Measurements from ENCODE around the gene COG7.
A peak's percentile ranks its signal among the peaks of the same experiment; 100 is the strongest.
"Not testable (repeated sequence)": the region's sequence is repeated elsewhere in the genome, so short reads cannot be mapped to it uniquely, and the experiment has no call there.

Gene COG7

GRCh38 chr16:23452572-23453337, at the start of gene COG7:
Gene COG7, minus strand, starts transcription at chr16:23453189. Its CDS starts 195 bp downstream, at chr16:23452994.
- peak; percentile 41 for DNase-seq (ENCODE audit: low read depth, low spot score)
- peak within 1 kb of the TSS; percentile 51 for H3K27ac ChIP-seq

DNA sequence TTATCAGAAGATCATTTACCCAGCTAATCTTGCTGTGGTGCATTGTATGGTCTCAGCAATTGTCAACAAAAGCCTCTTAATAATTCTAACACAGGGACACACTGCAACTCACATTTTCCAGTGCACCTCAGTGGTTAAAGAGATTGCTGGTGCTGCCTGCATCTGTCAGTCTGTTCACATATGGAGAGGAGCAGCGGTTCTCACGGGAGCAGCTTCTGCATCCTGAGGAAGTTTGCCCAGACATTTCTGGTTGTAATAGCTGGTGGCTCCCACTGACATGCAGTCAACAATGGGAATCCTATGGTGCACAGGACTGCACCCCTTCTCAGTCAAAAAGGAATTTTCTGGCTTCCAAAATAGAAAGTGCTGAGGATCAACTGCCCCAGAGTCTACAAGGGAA, 49.5 kb upstream of the COG7 start:
- DNase-seq (ENCODE audit: low read depth, low spot score): no peak
- H3K27ac ChIP-seq: no peak overlapping the region

- DNase-seq (ENCODE audit: low read depth, low spot score): no peak
- peak overlapping the region; percentile 30 for H3K27ac ChIP-seq
These were observed 48.3 kb upstream of the COG7 start for GRCh38 chr16:23501291-23501690.

DNA sequence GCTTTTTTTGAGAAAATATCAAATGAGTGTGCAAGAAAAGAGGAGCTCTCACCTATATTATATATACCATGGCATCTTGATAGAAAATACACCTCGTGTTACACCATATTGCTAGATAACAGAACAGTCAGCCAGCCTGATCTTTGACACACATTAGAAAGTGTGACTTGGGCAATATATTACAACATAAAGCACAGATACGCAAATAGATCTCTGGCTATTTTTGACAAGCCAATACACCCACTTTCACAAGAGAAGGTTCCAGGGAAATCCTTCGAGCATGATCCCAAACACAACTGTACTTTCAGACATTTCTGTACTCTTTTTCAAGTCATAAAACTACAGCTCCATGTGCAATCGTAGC, 47.9 kb upstream of the COG7 start:
- peak overlapping the region; percentile 30 for H3K27ac ChIP-seq
- no peak for DNase-seq (ENCODE audit: low read depth, low spot score)

GRCh38 chr16:23500212-23500861, 47.3 kb upstream of the COG7 start:
- DNase-seq (ENCODE audit: low read depth, low spot score): no peak
- no peak overlapping the region for H3K27ac ChIP-seq

- no peak for DNase-seq (ENCODE audit: low read depth, low spot score)
- no peak overlapping the region for H3K27ac ChIP-seq
These were observed 46.8 kb upstream of the COG7 start for GRCh38 chr16:23499801-23500200.

DNA sequence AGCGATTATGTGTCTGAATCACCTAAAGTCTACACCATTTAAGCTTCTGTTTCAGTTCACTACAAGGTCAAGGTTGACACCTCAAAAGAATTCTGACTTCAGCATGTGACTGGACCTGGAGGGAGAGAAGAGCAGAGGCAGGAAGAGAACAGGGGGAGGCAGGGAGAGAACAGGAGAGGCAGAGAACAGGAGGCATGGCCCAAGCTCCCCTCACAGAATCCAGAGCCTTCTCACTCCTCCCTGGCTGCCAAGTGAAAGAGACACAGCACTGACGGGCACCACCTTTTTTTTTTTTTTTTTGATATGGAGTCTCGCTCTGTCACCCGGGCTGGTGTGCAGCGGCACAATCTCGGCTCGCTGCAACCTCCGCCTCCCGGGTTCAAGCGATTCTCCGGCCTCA, 45.9 kb upstream of the COG7 start:
- no peak for DNase-seq (ENCODE audit: low read depth, low spot score)
- no peak overlapping the region for H3K27ac ChIP-seq

DNA sequence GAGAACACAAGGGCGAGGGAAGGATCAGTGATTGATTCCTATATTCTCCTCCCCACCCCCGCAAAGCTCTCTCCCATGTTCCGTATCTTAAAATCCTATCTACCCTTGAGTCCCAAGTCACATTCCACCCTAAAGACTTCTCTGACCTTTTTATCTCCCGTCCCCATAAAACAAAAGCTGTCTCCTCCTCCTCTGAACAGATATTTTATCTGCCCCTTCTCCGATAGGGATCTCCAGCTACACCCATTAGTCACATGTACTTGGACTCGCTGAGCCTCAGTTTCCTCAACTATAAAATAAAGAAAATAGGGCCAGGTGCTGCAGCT, 44.5 kb upstream of the COG7 start:
- no peak for DNase-seq (ENCODE audit: low read depth, low spot score)
- H3K27ac ChIP-seq: peak overlapping the region; percentile 74

GRCh38 chr16:23496821-23497542, 44.0 kb upstream of the COG7 start:
- H3K27ac ChIP-seq: peak overlapping the region; percentile 74
- no peak for DNase-seq (ENCODE audit: low read depth, low spot score)

DNA sequence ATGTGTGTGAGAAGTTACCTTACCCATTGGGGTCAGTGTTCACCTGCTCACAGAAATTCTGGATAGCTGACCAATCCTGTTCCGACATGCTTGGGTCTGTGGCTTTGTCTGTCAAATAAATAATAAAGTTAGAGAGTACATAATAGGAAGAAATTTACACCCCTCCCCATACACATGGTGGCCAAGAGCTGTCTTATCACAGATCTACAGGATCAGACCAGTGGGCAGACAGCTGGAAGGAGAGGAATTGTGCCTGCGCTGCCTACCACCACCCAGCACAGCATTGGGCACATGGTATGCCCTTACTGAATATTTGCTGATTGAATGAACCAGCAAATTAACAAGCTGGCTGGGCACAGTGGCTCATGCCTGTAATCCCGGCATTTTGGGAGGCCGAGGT, 42.7 kb upstream of the COG7 start:
- no peak for DNase-seq (ENCODE audit: low read depth, low spot score)
- no peak overlapping the region for H3K27ac ChIP-seq

DNA sequence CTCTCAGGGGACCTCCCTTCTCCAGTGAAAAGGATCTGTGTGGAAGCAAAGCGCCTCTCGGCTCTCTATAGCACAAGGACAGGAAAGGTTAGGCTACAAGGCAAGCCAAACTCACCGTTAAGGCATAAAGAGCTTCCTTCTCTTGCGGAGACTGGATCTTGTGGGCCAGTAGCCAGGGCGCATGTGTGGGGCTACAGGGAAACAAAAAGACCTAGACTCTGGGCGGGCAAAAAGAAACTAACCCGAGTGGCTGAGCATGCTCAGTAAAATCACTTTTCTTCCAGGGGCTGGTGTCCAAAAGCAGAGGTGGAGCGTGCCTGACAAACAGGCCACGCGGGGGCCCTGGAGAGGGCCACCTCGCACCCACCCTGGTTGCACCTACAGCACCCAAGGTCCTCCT, 41.2 kb upstream of the COG7 start:
- no peak for DNase-seq (ENCODE audit: low read depth, low spot score)
- H3K27ac ChIP-seq: peak overlapping the region; percentile 93

DNA sequence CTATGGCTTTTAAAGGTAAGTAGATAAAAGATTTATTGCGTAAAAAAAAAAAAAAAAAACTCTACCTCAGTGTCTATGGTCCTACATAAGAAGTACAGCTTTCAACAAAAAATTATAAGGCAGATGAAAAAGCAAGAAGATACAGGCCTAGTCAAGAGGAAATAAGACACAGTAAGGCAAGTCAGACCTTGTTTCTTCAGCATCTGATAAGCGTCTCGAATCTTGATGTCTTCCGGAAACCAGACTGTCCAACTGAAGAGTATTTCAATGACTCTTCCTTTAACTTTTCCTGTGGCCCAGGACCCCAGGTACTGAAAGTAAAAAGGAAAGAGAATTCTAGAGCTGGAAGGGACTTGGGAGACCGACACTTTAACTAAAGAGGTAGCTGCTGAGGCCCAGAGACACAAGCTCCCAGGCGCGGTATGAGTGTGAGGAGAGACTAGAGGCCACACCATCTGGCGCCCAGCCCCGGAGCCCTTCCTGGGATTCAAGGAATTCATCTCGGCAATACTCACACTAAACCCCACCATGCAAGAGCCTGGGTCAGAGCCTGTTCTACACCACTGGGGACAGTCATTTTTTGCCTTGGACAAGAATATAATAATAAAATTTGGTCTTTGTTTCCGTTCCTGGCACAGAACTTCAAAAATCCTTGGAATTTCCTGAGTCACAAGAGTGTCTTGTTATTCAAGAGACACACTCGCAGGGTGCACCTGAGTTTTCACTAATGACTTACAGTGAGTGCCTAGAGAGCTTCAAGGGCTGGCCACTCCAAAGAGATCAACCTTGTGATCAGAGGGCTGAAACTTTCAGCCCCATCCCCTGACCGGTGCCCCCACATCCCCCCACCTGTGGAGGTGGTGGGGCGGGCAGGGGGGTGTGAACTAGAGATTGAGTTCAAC, 38.8 kb upstream of the COG7 start:
- no peak for DNase-seq (ENCODE audit: low read depth, low spot score)
- H3K27ac ChIP-seq: peak overlapping the region; percentile 93

DNA sequence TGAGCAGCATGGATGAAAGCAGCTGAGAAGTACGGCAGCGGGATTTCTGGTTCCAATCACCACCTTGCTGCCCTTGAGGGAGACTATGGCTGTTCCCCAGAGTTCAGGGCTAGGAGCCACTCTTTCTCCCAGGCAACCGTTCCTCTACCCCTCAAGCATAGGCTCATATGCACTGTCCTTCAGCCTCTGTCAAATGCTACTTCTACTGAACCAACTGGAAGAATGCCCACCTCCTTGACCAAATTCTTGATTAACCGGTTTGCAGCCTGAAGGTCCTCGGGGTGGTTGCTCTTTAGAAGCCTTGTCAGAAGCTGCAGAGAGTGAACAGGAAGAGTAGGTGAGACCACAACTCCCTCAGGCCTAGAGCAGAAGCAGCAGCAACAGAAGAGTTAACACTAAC, 33.5 kb upstream of the COG7 start:
- no peak overlapping the region for H3K27ac ChIP-seq
- no peak for DNase-seq (ENCODE audit: low read depth, low spot score)

DNA sequence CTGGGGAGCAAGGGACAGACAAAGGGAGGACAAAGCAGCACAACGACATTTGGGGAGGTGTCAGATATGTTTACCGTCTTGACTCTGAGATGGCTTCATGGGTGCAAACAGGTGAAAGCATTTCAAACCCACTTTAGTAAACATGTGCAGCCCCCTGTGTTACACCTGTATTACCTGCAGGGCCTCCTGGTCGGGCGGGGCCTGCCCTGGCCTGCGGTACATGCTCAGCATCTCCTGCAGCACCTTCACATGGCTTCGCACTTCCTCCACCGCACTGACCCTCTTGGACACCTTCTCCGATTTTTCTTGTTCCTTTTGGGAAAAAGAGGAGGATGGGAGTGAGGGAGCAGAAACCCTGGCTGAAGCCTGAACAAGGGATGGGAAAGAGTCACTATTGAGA, 32.9 kb upstream of the COG7 start:
- DNase-seq (ENCODE audit: low read depth, low spot score): no peak
- H3K27ac ChIP-seq: no peak overlapping the region

- DNase-seq (ENCODE audit: low read depth, low spot score): no peak
These were observed 32.2 kb upstream of the COG7 start for GRCh38 chr16:23485257-23485614.

GRCh38 chr16:23484510-23485256, 31.7 kb upstream of the COG7 start:
- no peak overlapping the region for H3K27ac ChIP-seq
- DNase-seq (ENCODE audit: low read depth, low spot score): no peak

More at GRCh38 chr16:23485257-23485614, 32.2 kb upstream of the COG7 start:
- H3K27ac ChIP-seq: no peak overlapping the region

DNA sequence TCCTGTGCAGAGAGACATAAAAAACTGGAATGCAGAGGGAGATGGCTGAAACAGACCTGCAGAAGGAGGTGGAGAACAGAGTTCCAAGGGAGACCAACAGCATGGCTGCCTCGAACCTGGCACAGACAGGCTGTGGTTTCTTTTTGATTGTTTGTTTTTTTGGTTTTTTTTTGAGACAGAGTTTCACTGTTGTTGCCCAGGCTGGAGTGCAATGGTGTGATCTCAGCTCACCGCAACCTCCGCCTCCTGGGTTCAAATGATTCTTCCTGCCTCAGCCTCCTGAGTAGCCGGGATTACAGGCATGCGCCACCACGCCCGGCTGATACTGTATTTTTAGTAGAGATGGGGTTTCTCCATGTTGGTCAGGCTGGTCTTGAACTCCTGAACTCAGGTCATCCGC, 30.5 kb upstream of the COG7 start:
- not testable (repeated sequence) for H3K27ac ChIP-seq; DNase-seq (ENCODE audit: low read depth, low spot score)

DNA sequence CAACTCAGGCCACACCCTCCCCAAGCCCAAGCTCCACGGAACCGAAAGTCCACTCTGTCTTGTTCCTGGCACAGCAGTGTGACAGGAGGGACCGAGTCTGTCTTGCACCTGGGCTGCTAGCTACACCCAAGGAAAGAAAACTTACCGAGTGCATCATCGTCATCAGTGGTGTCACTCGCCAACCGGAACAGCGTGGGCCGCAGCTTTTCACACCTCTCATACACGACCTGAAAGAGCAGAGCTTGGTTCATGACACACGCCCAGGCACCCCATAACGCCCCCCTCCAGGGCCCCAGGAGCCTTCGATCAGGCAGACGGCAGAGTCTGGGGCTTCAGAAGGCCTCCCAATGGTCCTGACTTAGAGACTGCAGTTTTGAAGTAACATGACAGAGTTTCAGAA, 29.8 kb upstream of the COG7 start:
- DNase-seq (ENCODE audit: low read depth, low spot score): no peak
- no peak overlapping the region for H3K27ac ChIP-seq

GRCh38 chr16:23480257-23480656, 27.3 kb upstream of the COG7 start:
- H3K27ac ChIP-seq: no peak overlapping the region
- DNase-seq (ENCODE audit: low read depth, low spot score): no peak

DNA sequence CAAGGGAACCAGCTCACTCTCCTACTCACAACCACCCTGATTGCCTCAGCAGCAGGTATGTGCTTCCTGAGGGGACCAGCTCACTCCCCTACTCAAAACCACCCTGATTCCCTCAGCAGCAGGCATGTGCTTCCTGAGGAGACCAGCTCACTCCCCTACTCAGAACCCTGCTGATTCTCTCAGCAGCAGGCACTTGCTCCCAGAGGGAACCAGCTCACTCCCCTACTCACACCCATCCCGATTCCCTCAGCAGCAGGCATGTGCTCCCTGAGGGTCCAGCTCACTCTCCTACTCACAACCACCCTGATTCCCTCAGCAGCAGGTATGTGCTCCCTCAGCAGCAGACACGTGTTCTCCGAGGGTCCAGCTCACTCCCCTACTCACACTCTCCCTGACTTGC, 26.1 kb upstream of the COG7 start:
- H3K27ac ChIP-seq: no peak overlapping the region
- DNase-seq (ENCODE audit: low read depth, low spot score): no peak

All from epithelial cell of prostate (primary cell).